Measurements from ENCODE around the gene ALS2CL.

DNA sequence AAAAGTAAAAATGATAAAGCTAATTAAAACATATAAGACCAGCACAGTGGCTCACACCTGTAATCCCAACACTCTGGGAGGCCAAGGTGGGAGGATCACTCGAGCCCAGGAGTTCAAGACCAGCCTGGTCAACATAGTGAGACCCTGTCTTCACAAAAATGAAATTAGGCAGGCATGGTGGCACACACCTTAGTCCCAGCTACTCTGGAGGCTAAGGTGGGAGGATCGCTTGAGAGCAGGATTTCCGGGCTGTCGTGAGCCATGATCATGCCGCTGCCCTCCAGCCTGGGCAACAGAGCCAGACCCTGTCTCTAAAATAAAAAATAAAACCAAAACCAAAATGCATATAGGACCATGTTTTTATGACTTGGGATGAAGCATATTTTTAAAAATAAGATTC lies 29.0 kb upstream of the ALS2CL start:
- TF ChIP-seq EZH2 (IDR thresholded peaks at IDR 0.05; ENCODE audit: borderline replicate concordance, low read depth, low read length, severe bottlenecking) (no peak), CTCF (IDR thresholded peaks at IDR 0.05; ENCODE audit: borderline replicate concordance, extremely low read depth, low read length, poor library complexity, severe bottlenecking) (no peak)
